ENCODE results near the gene ESD. TPM values are rescaled to one million over a fixed set of nuclear protein-coding genes. Genes with fewer than 3 reads are reported as not detected.
A peak's percentile ranks its signal among the peaks of the same experiment; 100 is the strongest.

ESD gene
- total and polyA plus RNA-seq, 5 donors from 2014 or later: 30.1 to 141 (median 128) TPM

- Histone ChIP-seq H3K4me1 (ENCODE audit: control insufficient read depth, insufficient read depth, low read length, poor library complexity, severe bottlenecking) (no peaks in the 10 kb centered on the region), H3K9me3 (ENCODE audit: control insufficient read depth in 2 of 2, low read length in 2 of 2) (no peaks in the 10 kb centered on the region), H3K4me3 (ENCODE audit: low read depth, low read length) (no peak overlapping the region), H3K27me3 (ENCODE audit: control insufficient read depth, insufficient read depth, low read length) (peaks cover 3% of the 10 kb centered on the region), H3K36me3 (ENCODE audit: control insufficient read depth, insufficient read depth, low read length) (peaks cover 8% of the 10 kb centered on the region), H3K27ac (ENCODE audit: insufficient read depth, low read length, poor library complexity, severe bottlenecking) (no peak overlapping the region)
- peaks cover 6% of the 10 kb centered on the region for H3K27me3 Mint-ChIP-seq
- DNase-seq (no peak), ATAC-seq (ENCODE audit: low read depth in 2 of 2) (no peak)
- H3K36me3 Mint-ChIP-seq: peaks cover 10% of the 10 kb centered on the region
- no peak overlapping the region for H3K27ac Mint-ChIP-seq
- H3K9me3 Mint-ChIP-seq: peaks cover 0 to 2% (median 0%) of the 10 kb centered on the region in 7 donors
- peaks cover 6 to 15% (median 12%) of the 10 kb centered on the region in 4 donors for H3K4me1 Mint-ChIP-seq
- no peak overlapping the region for H3K4me3 Mint-ChIP-seq
Measured at GRCh38 chr13:46753137-46753536, 43.8 kb downstream of the ESD start.

GRCh38 chr13:46751811-46752635 is 44.9 kb downstream of the ESD start:
- H3K27ac ChIP-seq (ENCODE audit: insufficient read depth, low read length, poor library complexity, severe bottlenecking): no peak overlapping the region
- no peaks in the 10 kb centered on the region for H3K4me1 ChIP-seq (ENCODE audit: control insufficient read depth, insufficient read depth, low read length, poor library complexity, severe bottlenecking)
- peak overlapping the region; percentile 31 to 84 (median 84) for H3K27ac Mint-ChIP-seq
- H3K4me1 Mint-ChIP-seq: peaks cover 6 to 15% (median 12%) of the 10 kb centered on the region in 4 donors
- H3K27me3 ChIP-seq (ENCODE audit: control insufficient read depth, insufficient read depth, low read length): no peaks in the 10 kb centered on the region
- peaks cover 11% of the 10 kb centered on the region for H3K36me3 ChIP-seq (ENCODE audit: control insufficient read depth, insufficient read depth, low read length)
- H3K36me3 Mint-ChIP-seq: peaks cover 10% of the 10 kb centered on the region
- H3K27me3 Mint-ChIP-seq: peaks cover 5% of the 10 kb centered on the region
- DNase-seq (peak in 2 of 3 donors; percentile 10 to 63), ATAC-seq (ENCODE audit: low read depth in 2 of 2) (peak; percentile 67 to 74)
- peak overlapping the region in 2 of 4 donors; percentile 11 to 20 for H3K4me3 Mint-ChIP-seq
- no peak overlapping the region for H3K4me3 ChIP-seq (ENCODE audit: low read depth, low read length)
- H3K9me3 ChIP-seq (ENCODE audit: control insufficient read depth in 2 of 2, low read length in 2 of 2): no peaks in the 10 kb centered on the region
- H3K9me3 Mint-ChIP-seq: peaks cover 0 to 2% (median 0%) of the 10 kb centered on the region in 7 donors

GRCh38 chr13:46749951-46750350 is 47.0 kb downstream of the ESD start:
- ATAC-seq (ENCODE audit: low read depth in 2 of 2) (no peak), DNase-seq (no peak)
- Histone ChIP-seq H3K36me3 (ENCODE audit: control insufficient read depth, insufficient read depth, low read length) (peaks cover 17% of the 10 kb centered on the region), H3K9me3 (ENCODE audit: control insufficient read depth in 2 of 2, low read length in 2 of 2) (no peaks in the 10 kb centered on the region), H3K4me3 (ENCODE audit: low read depth, low read length) (no peak overlapping the region), H3K4me1 (ENCODE audit: control insufficient read depth, insufficient read depth, low read length, poor library complexity, severe bottlenecking) (no peaks in the 10 kb centered on the region), H3K27me3 (ENCODE audit: control insufficient read depth, insufficient read depth, low read length) (no peaks in the 10 kb centered on the region), H3K27ac (ENCODE audit: insufficient read depth, low read length, poor library complexity, severe bottlenecking) (no peak overlapping the region)
- peaks cover 27% of the 10 kb centered on the region for H3K36me3 Mint-ChIP-seq
- H3K9me3 Mint-ChIP-seq: no peaks in the 10 kb centered on the region
- H3K27ac Mint-ChIP-seq: peak overlapping the region in 1 of 3 donors; percentile 59
- peaks cover 6 to 15% (median 12%) of the 10 kb centered on the region in 4 donors for H3K4me1 Mint-ChIP-seq
- H3K4me3 Mint-ChIP-seq: no peak overlapping the region
- no peaks in the 10 kb centered on the region for H3K27me3 Mint-ChIP-seq

- no peak overlapping the region for H3K4me3 Mint-ChIP-seq
- no peaks in the 10 kb centered on the region for H3K4me1 ChIP-seq (ENCODE audit: control insufficient read depth, insufficient read depth, low read length, poor library complexity, severe bottlenecking)
- peaks cover 26% of the 10 kb centered on the region for H3K36me3 ChIP-seq (ENCODE audit: control insufficient read depth, insufficient read depth, low read length)
- peaks cover 6 to 15% (median 12%) of the 10 kb centered on the region in 4 donors for H3K4me1 Mint-ChIP-seq
- H3K27ac Mint-ChIP-seq: no peak overlapping the region
- H3K27ac ChIP-seq (ENCODE audit: insufficient read depth, low read length, poor library complexity, severe bottlenecking): no peak overlapping the region
- no peak for DNase-seq
- ATAC-seq (ENCODE audit: low read depth in 2 of 2): no peak
- H3K36me3 Mint-ChIP-seq: peaks cover 29% of the 10 kb centered on the region
- no peaks in the 10 kb centered on the region for H3K27me3 Mint-ChIP-seq
- no peaks in the 10 kb centered on the region for H3K9me3 Mint-ChIP-seq
- no peak overlapping the region for H3K4me3 ChIP-seq (ENCODE audit: low read depth, low read length)
- H3K27me3 ChIP-seq (ENCODE audit: control insufficient read depth, insufficient read depth, low read length): no peaks in the 10 kb centered on the region
- no peaks in the 10 kb centered on the region for H3K9me3 ChIP-seq (ENCODE audit: control insufficient read depth in 2 of 2, low read length in 2 of 2)
Measured at GRCh38 chr13:46748300-46748699, 48.7 kb downstream of the ESD start.

GRCh38 chr13:46747031-46747820 is 49.7 kb downstream of the ESD start:
- Mint-ChIP-seq H3K4me3 (no peak overlapping the region), H3K36me3 (peaks cover 31% of the 10 kb centered on the region), H3K4me1 (peaks cover 5 to 15% (median 11%) of the 10 kb centered on the region in 4 donors), H3K27ac (peak overlapping the region in 1 of 3 donors; percentile 26), H3K9me3 (no peaks in the 10 kb centered on the region), H3K27me3 (no peaks in the 10 kb centered on the region)
- peaks cover 26% of the 10 kb centered on the region for H3K36me3 ChIP-seq (ENCODE audit: control insufficient read depth, insufficient read depth, low read length)
- H3K9me3 ChIP-seq (ENCODE audit: control insufficient read depth in 2 of 2, low read length in 2 of 2): no peaks in the 10 kb centered on the region
- H3K4me3 ChIP-seq (ENCODE audit: low read depth, low read length): no peak overlapping the region
- no peaks in the 10 kb centered on the region for H3K27me3 ChIP-seq (ENCODE audit: control insufficient read depth, insufficient read depth, low read length)
- no peak overlapping the region for H3K27ac ChIP-seq (ENCODE audit: insufficient read depth, low read length, poor library complexity, severe bottlenecking)
- no peak for ATAC-seq (ENCODE audit: low read depth in 2 of 2)
- no peaks in the 10 kb centered on the region for H3K4me1 ChIP-seq (ENCODE audit: control insufficient read depth, insufficient read depth, low read length, poor library complexity, severe bottlenecking)
- no peak for DNase-seq

GRCh38 chr13:46745706-46746105 is 51.3 kb downstream of the ESD start:
- H3K9me3 ChIP-seq (ENCODE audit: control insufficient read depth in 2 of 2, low read length in 2 of 2): no peaks in the 10 kb centered on the region
- H3K9me3 Mint-ChIP-seq: no peaks in the 10 kb centered on the region
- H3K4me3 Mint-ChIP-seq: no peak overlapping the region
- peaks cover 0 to 2% (median 0%) of the 10 kb centered on the region in 4 donors for H3K4me1 Mint-ChIP-seq
- peaks cover 41% of the 10 kb centered on the region for H3K36me3 Mint-ChIP-seq
- peaks cover 29% of the 10 kb centered on the region for H3K36me3 ChIP-seq (ENCODE audit: control insufficient read depth, insufficient read depth, low read length)
- ATAC-seq (ENCODE audit: low read depth in 2 of 2) (no peak), DNase-seq (no peak)
- no peak overlapping the region for H3K27ac ChIP-seq (ENCODE audit: insufficient read depth, low read length, poor library complexity, severe bottlenecking)
- no peaks in the 10 kb centered on the region for H3K27me3 ChIP-seq (ENCODE audit: control insufficient read depth, insufficient read depth, low read length)
- peak overlapping the region in 1 of 3 donors; percentile 54 for H3K27ac Mint-ChIP-seq
- no peaks in the 10 kb centered on the region for H3K27me3 Mint-ChIP-seq
- H3K4me3 ChIP-seq (ENCODE audit: low read depth, low read length): no peak overlapping the region
- no peaks in the 10 kb centered on the region for H3K4me1 ChIP-seq (ENCODE audit: control insufficient read depth, insufficient read depth, low read length, poor library complexity, severe bottlenecking)

- no peaks in the 10 kb centered on the region for H3K9me3 ChIP-seq (ENCODE audit: control insufficient read depth in 2 of 2, low read length in 2 of 2)
- no peak for DNase-seq
- no peaks in the 10 kb centered on the region for H3K27me3 ChIP-seq (ENCODE audit: control insufficient read depth, insufficient read depth, low read length)
- H3K27me3 Mint-ChIP-seq: no peaks in the 10 kb centered on the region
- no peak for ATAC-seq (ENCODE audit: low read depth in 2 of 2)
- H3K36me3 ChIP-seq (ENCODE audit: control insufficient read depth, insufficient read depth, low read length): peaks cover 26% of the 10 kb centered on the region
- H3K36me3 Mint-ChIP-seq: peaks cover 39% of the 10 kb centered on the region
- H3K4me3 Mint-ChIP-seq: no peak overlapping the region
- no peaks in the 10 kb centered on the region for H3K9me3 Mint-ChIP-seq
- H3K27ac Mint-ChIP-seq: peak overlapping the region in 1 of 3 donors; percentile 54
- no peaks in the 10 kb centered on the region for H3K4me1 Mint-ChIP-seq
- H3K4me1 ChIP-seq (ENCODE audit: control insufficient read depth, insufficient read depth, low read length, poor library complexity, severe bottlenecking): no peaks in the 10 kb centered on the region
- no peak overlapping the region for H3K4me3 ChIP-seq (ENCODE audit: low read depth, low read length)
- H3K27ac ChIP-seq (ENCODE audit: insufficient read depth, low read length, poor library complexity, severe bottlenecking): no peak overlapping the region
Measured at GRCh38 chr13:46745062-46745461, 51.9 kb downstream of the ESD start.
